ENCODE data around the gene PLCH1. TPM values are rescaled to one million over a fixed set of nuclear protein-coding genes. Genes with fewer than 3 reads are reported as not detected.
A peak's percentile ranks its signal among the peaks of the same experiment; 100 is the strongest.

The PLCH1 gene
- total and polyA plus RNA-seq, 2 of the 13 experiments (the other 11 are each of a cell fraction or from before 2014, with no cell fraction given), result 2.0 to 3.0 TPM

DNA sequence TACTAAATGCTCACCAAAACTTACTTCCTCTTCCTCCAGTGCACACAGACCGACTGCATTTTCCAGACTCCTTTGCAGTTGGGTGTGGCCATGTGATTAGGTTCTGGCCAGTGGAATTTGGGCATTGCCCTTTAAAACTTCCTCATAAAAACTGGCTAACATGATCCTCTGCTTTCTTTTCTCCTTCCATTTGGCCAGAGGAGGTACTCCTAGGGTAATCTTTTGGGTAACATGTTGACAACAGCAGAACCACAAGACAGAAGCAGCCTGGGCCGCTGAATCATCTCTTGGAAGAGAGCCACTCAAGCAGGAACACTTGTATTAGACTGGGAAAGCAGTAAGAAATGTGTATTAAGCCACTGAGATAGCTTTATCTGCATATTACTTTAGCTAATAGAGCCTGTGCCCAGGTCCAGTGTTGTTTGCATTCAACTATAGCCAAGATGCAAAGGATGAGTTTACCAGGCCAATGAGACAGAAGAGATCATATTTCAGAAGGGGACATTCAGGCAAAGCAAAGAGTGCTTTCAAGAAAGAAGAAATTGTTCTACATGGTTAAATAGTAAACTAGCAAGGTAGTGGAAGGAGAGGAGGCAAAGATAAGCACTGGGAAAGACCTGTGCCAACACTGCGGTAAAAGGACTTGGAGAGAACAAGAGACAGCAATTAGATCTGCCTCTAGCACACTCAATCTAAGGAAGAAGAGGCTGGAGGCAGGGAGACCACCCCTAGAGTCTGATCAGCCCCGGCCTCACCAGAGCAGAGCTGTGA lies 79.8 kb downstream of the PLCH1 start (continued):
- TF ChIP-seq, protein P1, sequence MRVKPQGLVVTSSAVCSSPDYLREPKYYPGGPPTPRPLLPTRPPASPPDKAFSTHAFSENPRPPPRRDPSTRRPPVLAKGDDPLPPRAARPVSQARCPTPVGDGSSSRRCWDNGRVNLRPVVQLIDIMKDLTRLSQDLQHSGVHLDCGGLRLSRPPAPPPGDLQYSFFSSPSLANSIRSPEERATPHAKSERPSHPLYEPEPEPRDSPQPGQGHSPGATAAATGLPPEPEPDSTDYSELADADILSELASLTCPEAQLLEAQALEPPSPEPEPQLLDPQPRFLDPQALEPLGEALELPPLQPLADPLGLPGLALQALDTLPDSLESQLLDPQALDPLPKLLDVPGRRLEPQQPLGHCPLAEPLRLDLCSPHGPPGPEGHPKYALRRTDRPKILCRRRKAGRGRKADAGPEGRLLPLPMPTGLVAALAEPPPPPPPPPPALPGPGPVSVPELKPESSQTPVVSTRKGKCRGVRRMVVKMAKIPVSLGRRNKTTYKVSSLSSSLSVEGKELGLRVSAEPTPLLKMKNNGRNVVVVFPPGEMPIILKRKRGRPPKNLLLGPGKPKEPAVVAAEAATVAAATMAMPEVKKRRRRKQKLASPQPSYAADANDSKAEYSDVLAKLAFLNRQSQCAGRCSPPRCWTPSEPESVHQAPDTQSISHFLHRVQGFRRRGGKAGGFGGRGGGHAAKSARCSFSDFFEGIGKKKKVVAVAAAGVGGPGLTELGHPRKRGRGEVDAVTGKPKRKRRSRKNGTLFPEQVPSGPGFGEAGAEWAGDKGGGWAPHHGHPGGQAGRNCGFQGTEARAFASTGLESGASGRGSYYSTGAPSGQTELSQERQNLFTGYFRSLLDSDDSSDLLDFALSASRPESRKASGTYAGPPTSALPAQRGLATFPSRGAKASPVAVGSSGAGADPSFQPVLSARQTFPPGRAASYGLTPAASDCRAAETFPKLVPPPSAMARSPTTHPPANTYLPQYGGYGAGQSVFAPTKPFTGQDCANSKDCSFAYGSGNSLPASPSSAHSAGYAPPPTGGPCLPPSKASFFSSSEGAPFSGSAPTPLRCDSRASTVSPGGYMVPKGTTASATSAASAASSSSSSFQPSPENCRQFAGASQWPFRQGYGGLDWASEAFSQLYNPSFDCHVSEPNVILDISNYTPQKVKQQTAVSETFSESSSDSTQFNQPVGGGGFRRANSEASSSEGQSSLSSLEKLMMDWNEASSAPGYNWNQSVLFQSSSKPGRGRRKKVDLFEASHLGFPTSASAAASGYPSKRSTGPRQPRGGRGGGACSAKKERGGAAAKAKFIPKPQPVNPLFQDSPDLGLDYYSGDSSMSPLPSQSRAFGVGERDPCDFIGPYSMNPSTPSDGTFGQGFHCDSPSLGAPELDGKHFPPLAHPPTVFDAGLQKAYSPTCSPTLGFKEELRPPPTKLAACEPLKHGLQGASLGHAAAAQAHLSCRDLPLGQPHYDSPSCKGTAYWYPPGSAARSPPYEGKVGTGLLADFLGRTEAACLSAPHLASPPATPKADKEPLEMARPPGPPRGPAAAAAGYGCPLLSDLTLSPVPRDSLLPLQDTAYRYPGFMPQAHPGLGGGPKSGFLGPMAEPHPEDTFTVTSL (CRISPR knock-in tag; IDR thresholded peaks at IDR 0.05; ENCODE audit: borderline replicate concordance), result peak; percentile 44; the same call in 1 of the 2 replicates
- no peak for TF ChIP-seq MAFG (CRISPR knock-in tag; IDR thresholded peaks at IDR 0.05)
- TF ChIP-seq THAP11 (CRISPR knock-in tag; IDR thresholded peaks at IDR 0.05), result no peak
- no peak for TF ChIP-seq KDM6A (CRISPR knock-in tag; IDR thresholded peaks at IDR 0.05; ENCODE audit: low read depth)
- no peak for TF ChIP-seq MXD4 (CRISPR knock-in tag; IDR thresholded peaks at IDR 0.05)
- peak; percentile 62; the same call in 1 of the 2 replicates for TF ChIP-seq ZNF605 (CRISPR knock-in tag; IDR thresholded peaks at IDR 0.05)
- TF ChIP-seq ZEB1 (IDR thresholded peaks at IDR 0.05; ENCODE audit: insufficient replicate concordance, low read depth), result no peak
- no peak for TF ChIP-seq SRSF4 (IDR thresholded peaks at IDR 0.05; ENCODE audit: low read depth, low read length, poor library complexity, severe bottlenecking)
- TF ChIP-seq SSRP1 (CRISPR knock-in tag; IDR thresholded peaks at IDR 0.05), result no peak
- no peak for TF ChIP-seq NFYB (CRISPR knock-in tag; IDR thresholded peaks at IDR 0.05)
- TF ChIP-seq, protein P2, sequence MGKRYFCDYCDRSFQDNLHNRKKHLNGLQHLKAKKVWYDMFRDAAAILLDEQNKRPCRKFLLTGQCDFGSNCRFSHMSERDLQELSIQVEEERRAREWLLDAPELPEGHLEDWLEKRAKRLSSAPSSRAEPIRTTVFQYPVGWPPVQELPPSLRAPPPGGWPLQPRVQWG (CRISPR knock-in tag; IDR thresholded peaks at IDR 0.05; ENCODE audit: borderline replicate concordance, low read depth), result no peak
- TF ChIP-seq, protein P3, sequence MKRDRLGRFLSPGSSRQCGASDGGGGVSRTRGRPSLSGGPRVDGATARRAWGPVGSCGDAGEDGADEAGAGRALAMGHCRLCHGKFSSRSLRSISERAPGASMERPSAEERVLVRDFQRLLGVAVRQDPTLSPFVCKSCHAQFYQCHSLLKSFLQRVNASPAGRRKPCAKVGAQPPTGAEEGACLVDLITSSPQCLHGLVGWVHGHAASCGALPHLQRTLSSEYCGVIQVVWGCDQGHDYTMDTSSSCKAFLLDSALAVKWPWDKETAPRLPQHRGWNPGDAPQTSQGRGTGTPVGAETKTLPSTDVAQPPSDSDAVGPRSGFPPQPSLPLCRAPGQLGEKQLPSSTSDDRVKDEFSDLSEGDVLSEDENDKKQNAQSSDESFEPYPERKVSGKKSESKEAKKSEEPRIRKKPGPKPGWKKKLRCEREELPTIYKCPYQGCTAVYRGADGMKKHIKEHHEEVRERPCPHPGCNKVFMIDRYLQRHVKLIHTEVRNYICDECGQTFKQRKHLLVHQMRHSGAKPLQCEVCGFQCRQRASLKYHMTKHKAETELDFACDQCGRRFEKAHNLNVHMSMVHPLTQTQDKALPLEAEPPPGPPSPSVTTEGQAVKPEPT (CRISPR knock-in tag; IDR thresholded peaks at IDR 0.05; ENCODE audit: low read depth), result no peak
- TF ChIP-seq NFIC (IDR thresholded peaks at IDR 0.05; ENCODE audit: low read length), result peak; percentile 37; the same call in 1 of the 2 replicates
- TF ChIP-seq FIP1L1 (IDR thresholded peaks at IDR 0.05; ENCODE audit: borderline replicate concordance, insufficient read depth, low read depth, low read length), result no peak
- TF ChIP-seq ZNF33A (CRISPR knock-in tag; IDR thresholded peaks at IDR 0.05; ENCODE audit: borderline replicate concordance), result no peak
- no peak for TF ChIP-seq ZKSCAN1 (IDR thresholded peaks at IDR 0.05; ENCODE audit: low read length)
- no peak for TF ChIP-seq ZNF441 (CRISPR knock-in tag; IDR thresholded peaks at IDR 0.05; ENCODE audit: borderline replicate concordance)
- TF ChIP-seq NR2F6 (IDR thresholded peaks at IDR 0.05), result no peak
- TF ChIP-seq NR2F6 (CRISPR knock-in tag; IDR thresholded peaks at IDR 0.05), result no peak
- TF ChIP-seq ATF1 (CRISPR knock-in tag; IDR thresholded peaks at IDR 0.05), result no peak
- no peak for TF ChIP-seq DNMT3B (CRISPR knock-in tag; conservative IDR thresholded peaks at IDR 0.05)
- no peak for TF ChIP-seq ZNF83 (CRISPR knock-in tag; IDR thresholded peaks at IDR 0.05; ENCODE audit: borderline replicate concordance)
- no peak for TF ChIP-seq ZNF446 (CRISPR knock-in tag; IDR thresholded peaks at IDR 0.05)
- TF ChIP-seq POLR2A (IDR thresholded peaks at IDR 0.05; ENCODE audit: insufficient read depth in 1 of 2, low read depth in 2 of 2, low read length in 2 of 2), result no peak
- TF ChIP-seq SP2 (CRISPR knock-in tag; IDR thresholded peaks at IDR 0.05), result no peak

Measured in HepG2 (cell line).